GM21723 (cell line): Measurements from ENCODE around the gene KCNK1.

Source experiments
- ATAC-seq: cut with Tn5 transposase; IDR thresholded peaks from one replicate; pipeline ENCODE4 v1.9.1; 2021; ENCODE audit warnings: mild to moderate bottlenecking, moderate library complexity; ENCODE audit not compliant: unreplicated experiment

KCNK1 gene

GRCh38 chr1:233695901-233696300, 82.0 kb downstream of the KCNK1 start:
- peak; percentile 77 for ATAC-seq

GRCh38 chr1:233700338-233700737, 86.4 kb downstream of the KCNK1 start:
- ATAC-seq = no peak

- ATAC-seq = no peak
Observed at GRCh38 chr1:233704170-233704897, 90.4 kb downstream of the KCNK1 start.

- ATAC-seq = no peak
Observed at GRCh38 chr1:233704898-233705723, 91.2 kb downstream of the KCNK1 start.

GRCh38 chr1:233707153-233707879, 93.4 kb downstream of the KCNK1 start:
- no peak for ATAC-seq

GRCh38 chr1:233707880-233708815, 94.2 kb downstream of the KCNK1 start:
- no peak for ATAC-seq

- no peak for ATAC-seq
Observed at GRCh38 chr1:233710031-233710430, 96.1 kb downstream of the KCNK1 start.

GRCh38 chr1:233710507-233710906, 96.6 kb downstream of the KCNK1 start:
- ATAC-seq = no peak

- ATAC-seq = no peak
Observed at GRCh38 chr1:233714631-233715217, 100.8 kb downstream of the KCNK1 start.

GRCh38 chr1:233718057-233718456, 104.2 kb downstream of the KCNK1 start:
- no peak for ATAC-seq

- ATAC-seq = no peak
Observed at GRCh38 chr1:233719655-233720341, 105.9 kb downstream of the KCNK1 start.

GRCh38 chr1:233721004-233721595, 107.2 kb downstream of the KCNK1 start:
- no peak for ATAC-seq
